ENCODE results near the gene AHI1.
"Not testable (repeated sequence)": the region's sequence is repeated elsewhere in the genome, so short reads cannot be mapped to it uniquely, and the experiment has no call there.

The AHI1 gene

DNA sequence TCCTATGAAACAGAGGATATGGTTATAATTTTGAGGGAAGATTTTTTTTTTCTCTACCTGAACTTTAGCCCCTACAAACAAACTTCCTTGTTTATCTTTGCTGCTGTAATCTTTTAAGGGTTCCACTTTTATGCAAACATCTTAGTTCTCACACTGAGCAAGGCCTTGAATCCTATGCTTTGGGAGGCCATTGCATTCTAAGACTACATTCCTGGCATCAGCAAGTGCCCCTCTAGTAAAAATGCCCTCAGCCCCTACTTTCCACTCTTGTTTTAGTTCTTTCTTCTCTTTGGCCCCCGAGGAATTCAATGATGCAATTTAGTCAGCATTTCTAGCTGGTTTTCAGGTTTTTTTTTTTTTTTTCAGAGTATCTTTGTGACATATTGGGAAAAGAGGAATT, 8.1 kb upstream of the AHI1 start:
- no peak for DNase-seq (ENCODE audit: low spot score)

DNA sequence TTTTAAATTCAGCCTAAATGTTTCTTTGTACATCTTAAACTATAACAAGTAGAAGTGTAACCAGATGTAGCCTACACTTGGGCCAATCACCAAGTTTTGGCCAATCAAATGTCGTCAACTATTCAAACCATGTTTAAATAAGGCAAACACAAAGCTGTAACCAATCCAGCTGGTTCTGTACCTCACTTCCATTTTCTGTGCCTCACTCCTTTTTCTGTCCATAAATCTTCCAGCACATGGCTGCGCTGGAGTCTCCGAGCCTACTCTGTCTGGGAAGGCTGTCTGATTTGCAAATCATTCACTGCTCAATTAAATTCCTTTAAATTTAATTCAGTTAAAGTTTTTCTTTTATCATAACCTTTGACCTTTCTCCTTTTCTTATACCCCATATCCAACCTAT, 7.7 kb upstream of the AHI1 start:
- DNase-seq (ENCODE audit: low spot score) = no peak

- DNase-seq (ENCODE audit: low spot score) = no peak
Measured at GRCh38 chr6:135504734-135505133, 7.2 kb upstream of the AHI1 start.

DNA sequence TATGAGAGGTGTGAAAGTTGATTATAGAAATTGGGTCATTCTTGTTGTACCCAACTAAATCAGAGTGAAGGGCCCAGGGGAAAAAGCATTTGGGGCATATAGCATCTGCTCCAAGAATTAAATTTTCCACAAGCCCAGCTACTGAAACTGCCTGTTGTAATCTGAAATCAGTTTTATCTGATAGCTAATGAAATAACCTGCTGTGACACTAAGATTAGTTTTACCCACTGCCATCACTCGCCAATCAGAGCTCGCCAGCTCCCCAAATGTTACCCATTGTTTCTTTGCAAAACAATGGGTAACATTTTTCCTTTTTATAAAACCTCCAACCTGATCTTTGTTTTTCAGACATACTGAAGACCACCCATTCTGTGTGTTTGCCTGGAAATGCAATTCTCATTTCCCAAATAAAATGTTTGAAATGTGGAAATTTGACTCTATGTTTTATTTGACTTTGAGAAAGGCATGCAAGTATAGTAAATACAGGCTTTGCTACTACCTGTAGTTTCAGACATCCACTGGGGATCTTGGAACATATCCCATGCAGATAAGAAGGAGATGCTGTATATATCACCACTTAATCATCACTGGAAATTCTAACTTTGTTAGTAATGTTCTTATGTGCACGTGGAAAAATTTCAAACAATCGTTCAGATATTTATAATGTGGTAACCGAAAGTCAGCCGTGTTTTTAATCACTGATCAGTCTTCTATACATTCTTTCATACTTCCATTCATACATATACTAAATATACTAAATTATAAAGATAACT, 6.3 kb upstream of the AHI1 start:
- DNase-seq (ENCODE audit: low spot score) = no peak

- DNase-seq (ENCODE audit: low spot score) = no peak
Measured at GRCh38 chr6:135499441-135500340, 2.2 kb upstream of the AHI1 start.

DNA sequence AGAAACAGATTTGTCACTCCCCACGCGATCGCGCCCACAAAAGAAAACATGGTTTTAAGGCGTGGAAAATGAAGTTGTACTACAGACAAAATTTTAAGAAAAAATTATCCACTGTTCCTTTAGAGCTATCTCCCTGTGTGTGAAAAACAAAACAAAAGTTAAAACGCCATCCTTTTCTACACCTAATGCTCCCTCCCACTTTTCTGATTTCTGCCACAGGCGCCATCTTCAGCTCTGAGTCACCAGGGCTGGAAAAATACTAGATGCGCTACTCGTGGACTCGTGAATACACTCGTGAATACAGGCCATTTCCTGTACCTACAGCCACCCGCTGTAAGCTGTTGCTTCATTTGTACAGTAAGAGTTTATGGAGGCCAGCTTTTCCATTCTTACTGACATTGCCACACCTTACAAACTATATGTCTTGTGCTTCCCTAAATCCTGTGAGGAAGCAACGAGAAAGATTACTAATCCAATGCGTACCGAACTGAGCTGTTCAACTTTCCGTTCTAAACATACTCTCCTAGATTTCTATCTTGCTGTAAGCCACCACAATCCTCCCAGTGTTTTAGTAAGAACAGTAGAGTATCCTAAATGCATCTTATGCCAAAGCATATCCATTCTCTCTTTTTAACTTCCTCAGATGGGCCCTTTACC, 773 bp upstream of the AHI1 start:
- DNase-seq (ENCODE audit: low spot score) = peak; percentile 71

DNA sequence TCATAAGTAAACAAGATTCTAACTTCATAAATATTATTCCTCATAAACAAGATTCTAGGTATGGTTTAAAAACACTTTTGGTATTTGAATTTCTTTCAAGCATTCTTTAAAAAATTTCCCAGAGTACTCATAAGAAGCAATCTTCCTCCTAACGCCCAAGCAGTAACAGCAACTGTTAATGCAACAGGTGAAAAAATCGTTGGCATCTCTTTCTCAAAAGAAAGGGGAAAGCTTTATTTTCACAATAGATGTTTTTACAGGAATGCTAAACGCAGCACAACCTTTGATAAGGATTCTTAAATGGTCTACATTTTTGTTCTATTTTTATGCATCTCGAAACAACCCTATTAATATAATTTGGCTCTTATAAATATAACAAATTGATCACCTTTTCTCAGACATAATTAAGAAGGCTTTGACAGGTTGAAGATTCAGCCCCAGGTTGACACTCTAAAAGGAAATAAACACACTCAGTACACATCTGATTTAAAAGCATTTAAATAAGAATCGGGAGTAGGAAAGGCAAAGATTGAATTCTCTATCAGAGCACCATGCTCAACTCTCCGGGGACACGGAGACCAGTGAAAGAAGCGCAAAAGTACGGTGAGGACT, 634 bp downstream of the AHI1 start:
- DNase-seq (ENCODE audit: low spot score) = no peak

DNA sequence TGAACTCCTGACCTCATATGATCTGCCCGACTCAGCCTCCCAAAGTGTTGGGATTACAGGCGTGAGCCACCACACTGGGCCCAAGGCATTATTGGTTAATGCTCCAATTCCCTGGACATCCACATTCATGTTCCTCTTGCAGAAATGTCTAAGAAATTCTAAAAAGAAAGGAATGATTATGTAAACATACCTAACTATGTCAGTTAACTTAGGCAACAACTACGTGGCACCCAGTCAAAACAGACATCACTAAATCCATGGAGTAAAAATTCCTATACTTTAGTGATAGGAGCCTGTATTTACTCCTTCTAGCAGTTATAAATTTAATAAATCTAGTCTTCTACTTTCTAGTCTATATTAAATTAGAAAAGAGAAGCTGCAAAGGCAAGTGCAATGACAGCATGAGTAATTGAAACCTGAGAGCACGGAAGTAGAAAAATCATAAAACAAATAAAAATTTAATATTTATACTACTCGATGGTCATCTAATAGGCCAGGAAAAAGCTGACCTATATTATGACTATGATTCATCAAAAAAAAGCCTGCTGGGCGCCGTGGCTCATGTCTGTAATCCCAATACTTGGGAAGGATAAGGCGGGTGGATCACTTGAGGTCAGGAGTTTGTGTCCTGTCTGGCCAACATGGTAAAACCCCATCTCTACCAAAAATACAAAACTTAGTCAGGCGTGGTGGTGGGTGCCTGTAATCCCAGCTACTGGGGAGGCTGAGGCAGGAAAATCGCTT, 4.2 kb downstream of the AHI1 start:
- DNase-seq (ENCODE audit: low spot score) = no peak

GRCh38 chr6:135490381-135490780, 7.2 kb downstream of the AHI1 start:
- no peak for DNase-seq (ENCODE audit: low spot score)

- no peak for DNase-seq (ENCODE audit: low spot score)
Measured at GRCh38 chr6:135488023-135488422, 9.5 kb downstream of the AHI1 start.

DNA sequence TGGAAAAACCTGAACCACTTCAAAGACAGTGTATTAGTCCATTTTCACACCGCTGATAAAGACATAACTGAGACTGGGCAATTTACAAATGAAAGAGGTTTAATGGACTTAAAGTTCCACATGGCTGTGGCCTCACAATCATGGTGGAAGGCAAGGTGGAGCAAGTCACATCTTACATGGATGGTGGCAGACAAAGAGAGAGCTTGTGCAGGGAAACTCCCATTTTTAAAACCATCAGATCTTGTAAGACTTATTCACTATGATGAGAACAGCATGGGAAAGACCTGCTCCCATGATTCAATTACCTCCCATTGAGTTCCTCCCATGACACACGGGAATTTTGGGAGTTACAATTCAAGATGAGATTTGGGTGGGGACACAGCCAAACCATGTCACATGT, 13.6 kb downstream of the AHI1 start:
- DNase-seq (ENCODE audit: low spot score) = not testable (repeated sequence)

- no peak for DNase-seq (ENCODE audit: low spot score)
Measured at GRCh38 chr6:135481783-135482369, 15.7 kb downstream of the AHI1 start.

DNA sequence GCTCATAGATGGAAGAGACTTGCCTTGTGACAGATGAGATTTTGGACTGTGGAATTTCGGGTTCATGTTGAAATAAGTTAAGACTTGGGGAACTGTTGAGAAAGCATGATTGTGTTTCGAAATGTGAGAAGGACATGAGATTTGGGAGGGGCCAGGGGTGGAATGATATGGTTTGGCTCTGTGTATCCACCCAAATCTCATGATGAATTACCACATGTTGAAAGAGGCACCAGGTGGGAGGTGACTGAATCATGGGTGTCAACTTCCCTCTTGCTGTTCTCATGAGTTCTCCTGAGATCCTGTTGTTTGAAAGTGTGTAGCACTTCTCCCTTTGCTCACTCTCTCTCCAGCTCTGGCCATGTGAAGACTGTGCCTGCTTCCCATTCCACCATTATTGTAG, 17.9 kb downstream of the AHI1 start:
- DNase-seq (ENCODE audit: low spot score) = no peak

DNA sequence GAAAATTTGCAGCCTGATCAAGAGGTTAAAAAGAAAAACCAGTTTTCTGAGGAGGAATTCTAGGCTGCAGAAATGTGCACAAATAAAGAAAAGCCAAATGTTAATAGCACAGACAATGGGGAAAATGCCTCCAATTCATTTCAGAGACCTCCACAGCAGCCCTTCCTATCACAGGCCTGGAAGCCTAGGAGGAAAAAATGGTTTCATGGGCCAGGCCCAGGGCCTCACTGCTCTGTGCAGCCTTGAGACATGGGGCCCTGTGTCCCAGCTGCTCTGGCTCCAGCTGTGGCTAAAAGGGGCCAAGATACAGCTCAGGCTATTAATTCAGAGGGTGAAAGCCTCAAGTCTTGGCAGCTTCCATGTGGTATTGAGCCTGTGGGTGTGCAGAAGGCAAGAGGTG, 18.9 kb downstream of the AHI1 start:
- DNase-seq (ENCODE audit: low spot score) = no peak

GRCh38 chr6:135475292-135475886, 22.2 kb downstream of the AHI1 start:
- no peak for DNase-seq (ENCODE audit: low spot score)

- no peak for DNase-seq (ENCODE audit: low spot score)
Measured at GRCh38 chr6:135474362-135474761, 23.2 kb downstream of the AHI1 start.

DNA sequence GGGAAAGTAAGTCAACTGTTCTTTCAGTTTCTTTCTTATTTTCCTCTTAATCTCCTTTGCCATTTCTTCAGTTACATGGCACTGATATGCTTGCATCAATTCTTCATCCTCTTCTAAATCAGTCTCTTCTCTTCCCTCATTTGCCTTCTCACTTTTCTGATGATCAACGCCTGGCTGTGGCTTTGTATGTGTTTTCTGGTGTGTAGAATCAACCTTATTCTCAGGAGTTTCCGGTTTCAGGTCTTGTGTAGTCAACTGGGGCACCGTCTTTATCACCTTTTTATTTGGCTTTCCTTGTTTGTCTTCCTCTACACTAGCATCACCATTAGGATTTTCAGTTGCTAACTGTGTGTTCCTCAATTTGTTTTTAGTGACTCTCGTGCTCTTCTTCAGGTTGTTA, 31.6 kb downstream of the AHI1 start:
- DNase-seq (ENCODE audit: low spot score) = no peak

DNA sequence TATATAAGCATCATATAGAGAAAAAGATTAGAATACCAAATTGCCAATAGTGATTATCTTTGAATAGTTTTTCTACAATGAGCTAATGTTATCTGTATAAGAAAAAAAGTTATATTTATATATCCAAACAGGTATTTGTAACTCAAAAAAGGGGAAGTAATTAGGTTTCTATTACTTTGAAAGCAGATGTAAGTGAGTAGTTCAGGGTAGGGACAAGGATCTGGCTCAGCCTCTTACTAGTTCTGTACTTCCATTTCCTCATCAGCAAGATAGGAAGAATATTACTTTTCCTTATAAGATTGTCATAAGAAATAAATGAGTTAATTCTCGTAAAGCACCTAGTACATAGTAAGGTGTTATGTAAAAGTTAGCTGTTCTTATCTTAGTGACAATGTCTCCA, 32.2 kb downstream of the AHI1 start:
- DNase-seq (ENCODE audit: low spot score) = no peak

- no peak for DNase-seq (ENCODE audit: low spot score)
Measured at GRCh38 chr6:135464634-135465033, 32.9 kb downstream of the AHI1 start.

DNA sequence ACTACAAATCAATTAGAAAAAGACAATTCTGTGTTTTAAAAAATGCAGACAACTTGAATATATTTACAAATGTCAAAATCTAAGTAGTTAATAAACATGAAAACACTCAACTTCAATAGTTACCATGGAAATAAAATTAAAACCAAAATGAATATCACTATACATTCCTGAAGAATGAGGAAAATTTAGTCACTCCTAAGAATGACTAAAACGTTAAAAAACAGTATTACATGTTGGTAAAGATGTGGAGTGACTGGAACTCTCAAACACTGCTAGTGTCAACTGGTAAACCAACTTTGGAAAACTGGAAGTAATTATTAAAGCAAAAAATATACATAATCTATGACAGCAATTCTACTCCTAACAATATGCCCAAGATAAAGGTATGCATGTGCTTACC, 36.3 kb downstream of the AHI1 start:
- no peak for DNase-seq (ENCODE audit: low spot score)

GRCh38 chr6:135458051-135458450, 39.5 kb downstream of the AHI1 start:
- no peak for DNase-seq (ENCODE audit: low spot score)
